HEK293 (cell line): ENCODE results near the gene ITPKA.

Experiments used
- ZNF157 ChIP-seq: fragments of 450-650 bp; formaldehyde crosslinking; IDR thresholded peaks from 2 replicates; pipeline ENCODE4 v1.5.1; 2016; ENCODE audit warnings: missing biosample characterization, missing genetic modification characterization
- ZNF214 ChIP-seq: fragments of 450-650 bp; formaldehyde crosslinking; IDR thresholded peaks from 2 replicates; pipeline ENCODE4 v1.5.1; 2017; ENCODE audit warnings: missing biosample characterization, mild to moderate bottlenecking, missing genetic modification characterization, borderline replicate concordance
- TF ChIP-seq, protein P1 (sequence below): fragments of 450-650 bp; formaldehyde crosslinking; IDR thresholded peaks from 2 replicates; pipeline ENCODE4 v1.5.1; 2016; ENCODE audit warnings: missing biosample characterization, missing genetic modification characterization

DNA sequence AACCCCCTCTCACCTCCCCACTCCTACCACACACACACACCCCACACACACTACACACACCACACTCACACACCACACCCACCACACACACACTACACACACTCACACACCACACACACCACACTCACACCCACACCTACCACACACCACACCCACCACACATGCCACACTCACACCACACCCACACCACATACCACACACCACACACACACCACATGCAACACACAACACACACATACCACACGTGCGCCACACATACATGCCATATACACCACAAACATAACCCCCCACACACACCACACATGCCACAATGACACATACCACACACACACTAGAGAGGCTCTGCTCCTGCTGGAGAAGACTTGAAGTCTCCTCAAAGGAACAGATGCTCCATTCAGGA lies 5.9 kb upstream of the ITPKA start:
- TF ChIP-seq ZNF214 (tag by site-specific recombination), result no peak
- TF ChIP-seq ZNF157, result no peak
- TF ChIP-seq, protein P1, sequence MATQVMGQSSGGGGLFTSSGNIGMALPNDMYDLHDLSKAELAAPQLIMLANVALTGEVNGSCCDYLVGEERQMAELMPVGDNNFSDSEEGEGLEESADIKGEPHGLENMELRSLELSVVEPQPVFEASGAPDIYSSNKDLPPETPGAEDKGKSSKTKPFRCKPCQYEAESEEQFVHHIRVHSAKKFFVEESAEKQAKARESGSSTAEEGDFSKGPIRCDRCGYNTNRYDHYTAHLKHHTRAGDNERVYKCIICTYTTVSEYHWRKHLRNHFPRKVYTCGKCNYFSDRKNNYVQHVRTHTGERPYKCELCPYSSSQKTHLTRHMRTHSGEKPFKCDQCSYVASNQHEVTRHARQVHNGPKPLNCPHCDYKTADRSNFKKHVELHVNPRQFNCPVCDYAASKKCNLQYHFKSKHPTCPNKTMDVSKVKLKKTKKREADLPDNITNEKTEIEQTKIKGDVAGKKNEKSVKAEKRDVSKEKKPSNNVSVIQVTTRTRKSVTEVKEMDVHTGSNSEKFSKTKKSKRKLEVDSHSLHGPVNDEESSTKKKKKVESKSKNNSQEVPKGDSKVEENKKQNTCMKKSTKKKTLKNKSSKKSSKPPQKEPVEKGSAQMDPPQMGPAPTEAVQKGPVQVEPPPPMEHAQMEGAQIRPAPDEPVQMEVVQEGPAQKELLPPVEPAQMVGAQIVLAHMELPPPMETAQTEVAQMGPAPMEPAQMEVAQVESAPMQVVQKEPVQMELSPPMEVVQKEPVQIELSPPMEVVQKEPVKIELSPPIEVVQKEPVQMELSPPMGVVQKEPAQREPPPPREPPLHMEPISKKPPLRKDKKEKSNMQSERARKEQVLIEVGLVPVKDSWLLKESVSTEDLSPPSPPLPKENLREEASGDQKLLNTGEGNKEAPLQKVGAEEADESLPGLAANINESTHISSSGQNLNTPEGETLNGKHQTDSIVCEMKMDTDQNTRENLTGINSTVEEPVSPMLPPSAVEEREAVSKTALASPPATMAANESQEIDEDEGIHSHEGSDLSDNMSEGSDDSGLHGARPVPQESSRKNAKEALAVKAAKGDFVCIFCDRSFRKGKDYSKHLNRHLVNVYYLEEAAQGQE (tag by site-specific recombination), result no peak
